C4-2B (cell line): ENCODE measurements around the gene ENC1.

Source experiments
- H3K27ac ChIP-seq: fragments of 450-650 bp; 2 replicates; pipeline ENCODE4 v1.5.1; 2017
- ZFX ChIP-seq: fragments of 450-650 bp; IDR thresholded peaks from 2 replicates; pipeline ENCODE4 v1.6.1; 2017
- TF ChIP-seq, protein P1 (sequence below): fragments of 450-650 bp; conservative IDR thresholded peaks from 2 replicates; pipeline ENCODE4 v1.5.1; 2017; ENCODE audit warnings: mild to moderate bottlenecking

The ENC1 gene

DNA sequence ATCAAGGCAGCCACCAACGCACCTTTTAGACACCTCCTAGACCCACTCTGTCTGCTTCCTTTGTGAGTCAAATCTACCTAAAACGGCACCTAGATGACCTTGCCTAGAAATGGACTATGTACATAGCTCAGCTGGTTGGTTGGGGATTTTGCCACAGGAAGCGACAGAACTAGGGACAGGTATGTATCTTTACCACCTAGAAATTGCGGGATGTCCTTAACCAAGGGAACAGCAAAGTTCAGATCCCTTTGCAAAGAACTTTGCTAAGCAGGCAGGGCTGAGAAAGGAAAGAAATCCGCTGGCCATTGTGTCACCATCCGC lies 2.0 kb upstream of the ENC1 start:
- no peak overlapping the region for H3K27ac ChIP-seq

DNA sequence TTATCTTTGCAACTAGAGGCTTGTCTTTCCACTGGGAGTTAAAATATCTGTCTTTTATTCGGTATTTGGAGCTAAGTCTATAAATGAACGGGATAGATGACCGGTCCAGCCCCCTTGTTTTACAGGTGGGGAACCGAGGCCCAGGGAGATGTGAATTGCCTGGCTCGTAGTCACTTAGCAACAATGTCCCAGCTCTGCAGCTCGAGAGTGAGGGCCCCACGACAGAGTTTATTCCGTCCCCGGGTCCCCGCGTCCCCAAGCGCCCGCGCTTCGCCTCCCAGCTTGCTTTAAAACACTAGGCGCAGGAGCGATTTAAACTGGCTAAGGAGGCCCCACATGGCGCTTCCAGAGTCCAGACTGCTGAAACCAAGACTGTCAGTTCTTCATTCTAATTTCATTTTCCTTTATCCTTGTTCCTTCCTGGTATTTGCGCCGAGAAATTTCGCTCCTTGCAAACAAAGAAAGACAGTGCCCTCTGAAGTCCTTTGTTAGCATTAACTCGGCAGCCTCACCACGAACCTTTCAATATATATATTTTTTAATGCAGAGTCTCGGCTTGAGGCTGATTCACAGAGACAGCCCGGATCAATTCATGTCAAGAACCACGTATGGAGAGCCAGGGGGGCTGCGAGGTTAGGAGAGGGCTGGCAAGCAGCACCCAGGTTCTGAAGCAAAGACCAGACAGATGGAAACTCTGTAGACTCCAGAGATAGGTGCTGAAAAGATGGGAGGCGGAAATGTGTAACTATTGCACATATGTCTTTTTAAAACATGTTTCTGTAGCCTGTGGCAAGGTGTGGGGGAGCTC lies 1.4 kb upstream of the ENC1 start:
- TF ChIP-seq, protein P1, sequence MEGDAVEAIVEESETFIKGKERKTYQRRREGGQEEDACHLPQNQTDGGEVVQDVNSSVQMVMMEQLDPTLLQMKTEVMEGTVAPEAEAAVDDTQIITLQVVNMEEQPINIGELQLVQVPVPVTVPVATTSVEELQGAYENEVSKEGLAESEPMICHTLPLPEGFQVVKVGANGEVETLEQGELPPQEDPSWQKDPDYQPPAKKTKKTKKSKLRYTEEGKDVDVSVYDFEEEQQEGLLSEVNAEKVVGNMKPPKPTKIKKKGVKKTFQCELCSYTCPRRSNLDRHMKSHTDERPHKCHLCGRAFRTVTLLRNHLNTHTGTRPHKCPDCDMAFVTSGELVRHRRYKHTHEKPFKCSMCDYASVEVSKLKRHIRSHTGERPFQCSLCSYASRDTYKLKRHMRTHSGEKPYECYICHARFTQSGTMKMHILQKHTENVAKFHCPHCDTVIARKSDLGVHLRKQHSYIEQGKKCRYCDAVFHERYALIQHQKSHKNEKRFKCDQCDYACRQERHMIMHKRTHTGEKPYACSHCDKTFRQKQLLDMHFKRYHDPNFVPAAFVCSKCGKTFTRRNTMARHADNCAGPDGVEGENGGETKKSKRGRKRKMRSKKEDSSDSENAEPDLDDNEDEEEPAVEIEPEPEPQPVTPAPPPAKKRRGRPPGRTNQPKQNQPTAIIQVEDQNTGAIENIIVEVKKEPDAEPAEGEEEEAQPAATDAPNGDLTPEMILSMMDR, result peak; percentile 76
- no peak for TF ChIP-seq ZFX
- no peak overlapping the region for H3K27ac ChIP-seq

More for the DNA sequence above, 2.0 kb upstream of the ENC1 start:
- TF ChIP-seq ZFX, result no peak
- TF ChIP-seq, protein P1, result no peak

DNA sequence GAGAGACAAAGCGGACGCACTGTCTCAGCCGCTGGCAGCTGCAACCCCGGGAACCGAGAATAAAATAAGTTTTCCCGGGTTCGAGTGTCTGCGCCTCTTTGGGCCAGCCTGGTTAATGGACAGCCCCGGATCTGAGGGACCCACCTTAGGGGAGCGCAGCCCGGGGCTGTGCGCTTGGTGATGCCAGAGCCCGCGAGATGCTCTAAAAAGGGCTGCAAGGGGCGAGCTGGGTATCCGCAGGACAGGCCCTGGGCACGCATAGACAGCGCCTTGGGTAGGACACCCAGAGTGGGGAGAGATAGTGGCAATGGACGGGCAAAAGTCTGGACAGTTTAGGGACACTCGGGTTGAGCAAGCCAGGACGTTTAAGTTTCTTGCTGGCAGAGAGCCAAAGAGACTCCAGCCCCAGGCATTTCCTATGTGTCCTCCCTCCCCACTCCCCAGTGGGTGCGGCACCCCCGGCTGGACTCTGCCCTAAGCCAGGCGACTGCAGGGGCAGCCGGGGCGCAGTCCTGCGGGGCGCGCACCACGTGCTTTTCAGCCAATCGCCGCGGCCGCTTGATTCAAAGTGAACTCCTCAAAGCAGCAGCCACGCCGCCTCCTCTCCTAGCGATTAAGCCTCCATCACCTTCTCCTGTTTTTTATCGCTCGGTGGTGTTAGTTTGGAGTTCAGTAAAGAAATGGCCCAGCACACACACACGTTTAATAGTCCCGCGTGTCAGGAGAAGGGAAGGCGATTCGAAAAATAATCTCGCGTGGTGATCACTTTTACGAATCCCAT lies 616 bp upstream of the ENC1 start:
- H3K27ac ChIP-seq, result peak overlapping the region; percentile 73
- TF ChIP-seq ZFX, result no peak
- TF ChIP-seq, protein P1, result no peak

DNA sequence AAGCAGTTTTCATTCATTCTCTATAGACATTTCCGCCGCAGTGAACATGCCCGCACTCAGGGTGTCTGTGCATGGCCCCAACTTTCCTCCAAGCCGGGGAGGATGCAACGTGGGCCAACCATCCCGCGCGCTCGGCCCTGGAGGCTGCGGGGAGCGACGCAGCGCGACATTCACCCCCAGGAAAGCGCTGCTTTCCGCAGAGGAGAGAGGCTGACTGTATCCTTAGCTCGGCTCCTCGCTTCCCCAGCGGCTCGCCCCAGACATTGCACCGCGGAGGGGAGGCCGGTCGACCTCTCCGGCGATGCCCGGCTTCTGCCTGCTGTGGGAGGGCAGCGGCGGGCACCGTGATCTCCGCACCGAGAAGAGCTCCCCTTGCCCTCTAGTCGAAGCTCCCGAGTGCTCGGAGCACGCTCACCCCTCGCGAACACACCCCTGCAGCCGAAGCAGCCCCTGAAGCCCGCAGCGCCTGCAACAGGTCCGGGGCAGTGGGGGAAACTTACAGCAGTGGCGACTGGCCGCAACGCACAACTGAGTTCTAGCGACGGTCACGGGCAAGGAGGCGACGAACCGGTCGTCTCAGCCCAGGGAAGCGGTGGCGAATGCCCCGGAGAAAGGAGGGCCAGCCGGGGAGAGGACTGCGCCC lies 600 bp downstream of the ENC1 start:
- H3K27ac ChIP-seq, result peak overlapping the region; percentile 73
- TF ChIP-seq, protein P1, result no peak
- no peak for TF ChIP-seq ZFX

- peak overlapping the region; percentile 73 for H3K27ac ChIP-seq
- TF ChIP-seq, protein P1, result no peak
- TF ChIP-seq ZFX, result no peak
These were observed 1.3 kb downstream of the ENC1 start for GRCh38 chr5:74638970-74639806.

- H3K27ac ChIP-seq, result no peak overlapping the region
These were observed 2.0 kb downstream of the ENC1 start for GRCh38 chr5:74638544-74638969.

More at GRCh38 chr5:74638544-74638969, 2.0 kb downstream of the ENC1 start:
- TF ChIP-seq, protein P1, result no peak
- TF ChIP-seq ZFX, result no peak
